PC-9 (cell line): ENCODE measurements around the gene CRADD. TPM values are rescaled to one million over a fixed set of nuclear protein-coding genes. Genes with fewer than 3 reads are reported as not detected.

Source experiments
- BruUV-seq: library from RNA; stranded (reverse); fragments of 400-500 nt; replicated peaks from 2 replicates; lab custom pipeline; 2021; lab: Mats Ljungman, UMichigan
- CTCF ChIA-PET: fragments of 300-600 bp; sonication (Branson Sonifier 250); formaldehyde crosslinking; loops from one replicate; lab custom pipeline; 2022; ENCODE audit warnings: antibody characterized with exemption; lab: Charles Lee
- POLR2A ChIA-PET: fragments of 300-600 bp; sonication (Branson Sonifier 250); formaldehyde crosslinking; loops from one replicate; lab custom pipeline; 2022; ENCODE audit warnings: antibody characterized with exemption; ENCODE audit not compliant: unreplicated experiment; lab: Charles Lee
- DNase-seq, 2 experiments: peaks; one replicate each; pipeline versions ENCODE4 v3.0.0 to v3.0.0-alpha.2; 2015 to 2022; ENCODE audit warnings: mixed read lengths in 1 of 2
- H2AFZ ChIP-seq: fragments of 200-600 bp; sonication (generic); 2 replicates; pipeline ENCODE4 v1.8.1; 2017; ENCODE audit warnings: antibody characterized with exemption
- H3F3A ChIP-seq: fragments of 200-600 bp; sonication (generic); 2 replicates; pipeline ENCODE4 v1.8.1; 2017; ENCODE audit warnings: antibody characterized with exemption, mild to moderate bottlenecking, low read depth; ENCODE audit not compliant: insufficient read depth
- H3K27ac ChIP-seq: fragments of 200-600 bp; sonication (generic); 2 replicates; pipeline ENCODE4 v1.6.1; 2016; ENCODE audit warnings: mixed run types
- H3K27me3 ChIP-seq: fragments of 200-600 bp; sonication (generic); 2 replicates; pipeline ENCODE4 v1.6.1; 2016; ENCODE audit warnings: low read depth, mixed run types; ENCODE audit not compliant: insufficient read depth
- H3K36me3 ChIP-seq: fragments of 200-600 bp; sonication (generic); 2 replicates; pipeline ENCODE4 v1.6.1; 2016; ENCODE audit warnings: low read depth, mixed run types
- H3K4me1 ChIP-seq: fragments of 200-600 bp; sonication (generic); replicated peaks from 2 replicates; pipeline ENCODE4 v1.6.1; 2016; ENCODE audit warnings: mixed run types; ENCODE audit not compliant: insufficient read depth
- H3K4me2 ChIP-seq: fragments of 200-600 bp; sonication (generic); 2 replicates; pipeline ENCODE4 v1.6.1; 2017; ENCODE audit warnings: mixed run types
- H3K4me3 ChIP-seq: fragments of 200-600 bp; sonication (generic); 2 replicates; pipeline ENCODE4 v1.6.1; 2016; ENCODE audit warnings: mixed run types
- H3K79me2 ChIP-seq: fragments of 200-600 bp; sonication (generic); 2 replicates; pipeline ENCODE4 v1.6.1; 2017; ENCODE audit warnings: low read depth, mixed run types
- H3K9me2 ChIP-seq: fragments of 200-600 bp; sonication (generic); 2 replicates; pipeline ENCODE4 v1.8.1; 2017; ENCODE audit warnings: mild to moderate bottlenecking; ENCODE audit not compliant: insufficient read depth
- H3K9me3 ChIP-seq: fragments of 200-600 bp; sonication (generic); 2 replicates; pipeline ENCODE4 v1.8.1; 2016; ENCODE audit warnings: low read depth; ENCODE audit not compliant: insufficient read depth
- H4K20me1 ChIP-seq: fragments of 200-600 bp; sonication (generic); 2 replicates; pipeline ENCODE4 v1.8.1; 2017; ENCODE audit not compliant: insufficient read depth
- EZH2 ChIP-seq: fragments of 200-600 bp; sonication (generic); IDR thresholded peaks from 2 replicates; pipeline ENCODE4 v1.8.0; 2017; ENCODE audit warnings: antibody characterized with exemption, low read depth
- intact Hi-C: fragments of 100-400 bp; cut with micrococcal nuclease; formaldehyde crosslinking; loops from one replicate; pipeline ENCODE4 v1.10.0; 2022; ENCODE audit not compliant: unreplicated experiment
- total RNA-seq: library from RNA; stranded (reverse); gene quantifications from 2 replicates; pipeline ENCODE4 v1.2.3, GENCODE V29; 2021
- TF ChIP-seq, protein P1 (sequence below): fragments of 200-600 bp; sonication (generic); conservative IDR thresholded peaks from 2 replicates; pipeline ENCODE4 v1.6.1; 2017; ENCODE audit warnings: mixed run types, antibody characterized with exemption, mild to moderate bottlenecking, moderate library complexity

Gene CRADD
- total RNA-seq, 1 experiment from 2014 or later = 7.6 TPM

- ChIA-PET POLR2A (no interaction called here), CTCF (interaction anchor here (0.6 kb wide), 1 partner anchor 51 kb away, joined by 12 read pairs; no protein-coding TSS in a partner anchor)
- peaks cover 1% of the 10 kb centered on the region for H3K4me1 ChIP-seq
- H3K4me3 ChIP-seq = no peak overlapping the region
- no peaks in the 10 kb centered on the region for H3K9me2 ChIP-seq
- DNase-seq = no peak
- H3K79me2 ChIP-seq = no peaks in the 10 kb centered on the region
- no peaks in the 10 kb centered on the region for H3K9me3 ChIP-seq
- no peak for TF ChIP-seq EZH2
- BruUV-seq = no TSS peak
- H3K27ac ChIP-seq = no peak overlapping the region
- H4K20me1 ChIP-seq = no peaks in the 10 kb centered on the region
- no peaks in the 10 kb centered on the region for H3K36me3 ChIP-seq
- no peak overlapping the region for H3K4me2 ChIP-seq
- intact Hi-C loops = no loop called here
- H3F3A ChIP-seq = no peaks in the 10 kb centered on the region; the same call in 1 of the 2 replicates
- H2AFZ ChIP-seq = no peak overlapping the region
- no peaks in the 10 kb centered on the region for H3K27me3 ChIP-seq
These were observed 59.5 kb downstream of the CRADD start for GRCh38 chr12:93736640-93737178.

GRCh38 chr12:93737457-93738198 is 60.5 kb downstream of the CRADD start:
- H3K4me1 ChIP-seq = peaks cover 4% of the 10 kb centered on the region
- ChIA-PET CTCF (no interaction called here), POLR2A (no interaction called here)
- intact Hi-C loops = no loop called here
- DNase-seq = no peak
- H3K27me3 ChIP-seq = no peaks in the 10 kb centered on the region
- no peak overlapping the region for H3K4me2 ChIP-seq
- H3F3A ChIP-seq = peaks cover 3% of the 10 kb centered on the region
- TF ChIP-seq, protein P1, sequence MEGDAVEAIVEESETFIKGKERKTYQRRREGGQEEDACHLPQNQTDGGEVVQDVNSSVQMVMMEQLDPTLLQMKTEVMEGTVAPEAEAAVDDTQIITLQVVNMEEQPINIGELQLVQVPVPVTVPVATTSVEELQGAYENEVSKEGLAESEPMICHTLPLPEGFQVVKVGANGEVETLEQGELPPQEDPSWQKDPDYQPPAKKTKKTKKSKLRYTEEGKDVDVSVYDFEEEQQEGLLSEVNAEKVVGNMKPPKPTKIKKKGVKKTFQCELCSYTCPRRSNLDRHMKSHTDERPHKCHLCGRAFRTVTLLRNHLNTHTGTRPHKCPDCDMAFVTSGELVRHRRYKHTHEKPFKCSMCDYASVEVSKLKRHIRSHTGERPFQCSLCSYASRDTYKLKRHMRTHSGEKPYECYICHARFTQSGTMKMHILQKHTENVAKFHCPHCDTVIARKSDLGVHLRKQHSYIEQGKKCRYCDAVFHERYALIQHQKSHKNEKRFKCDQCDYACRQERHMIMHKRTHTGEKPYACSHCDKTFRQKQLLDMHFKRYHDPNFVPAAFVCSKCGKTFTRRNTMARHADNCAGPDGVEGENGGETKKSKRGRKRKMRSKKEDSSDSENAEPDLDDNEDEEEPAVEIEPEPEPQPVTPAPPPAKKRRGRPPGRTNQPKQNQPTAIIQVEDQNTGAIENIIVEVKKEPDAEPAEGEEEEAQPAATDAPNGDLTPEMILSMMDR = no peak
- TF ChIP-seq EZH2 = no peak
- BruUV-seq = no TSS peak
- no peaks in the 10 kb centered on the region for H3K9me2 ChIP-seq
- no peaks in the 10 kb centered on the region for H3K79me2 ChIP-seq
- no peaks in the 10 kb centered on the region for H3K36me3 ChIP-seq
- no peaks in the 10 kb centered on the region for H3K9me3 ChIP-seq
- H4K20me1 ChIP-seq = no peaks in the 10 kb centered on the region
- H3K27ac ChIP-seq = no peak overlapping the region
- no peak overlapping the region for H2AFZ ChIP-seq
- H3K4me3 ChIP-seq = no peak overlapping the region

DNA sequence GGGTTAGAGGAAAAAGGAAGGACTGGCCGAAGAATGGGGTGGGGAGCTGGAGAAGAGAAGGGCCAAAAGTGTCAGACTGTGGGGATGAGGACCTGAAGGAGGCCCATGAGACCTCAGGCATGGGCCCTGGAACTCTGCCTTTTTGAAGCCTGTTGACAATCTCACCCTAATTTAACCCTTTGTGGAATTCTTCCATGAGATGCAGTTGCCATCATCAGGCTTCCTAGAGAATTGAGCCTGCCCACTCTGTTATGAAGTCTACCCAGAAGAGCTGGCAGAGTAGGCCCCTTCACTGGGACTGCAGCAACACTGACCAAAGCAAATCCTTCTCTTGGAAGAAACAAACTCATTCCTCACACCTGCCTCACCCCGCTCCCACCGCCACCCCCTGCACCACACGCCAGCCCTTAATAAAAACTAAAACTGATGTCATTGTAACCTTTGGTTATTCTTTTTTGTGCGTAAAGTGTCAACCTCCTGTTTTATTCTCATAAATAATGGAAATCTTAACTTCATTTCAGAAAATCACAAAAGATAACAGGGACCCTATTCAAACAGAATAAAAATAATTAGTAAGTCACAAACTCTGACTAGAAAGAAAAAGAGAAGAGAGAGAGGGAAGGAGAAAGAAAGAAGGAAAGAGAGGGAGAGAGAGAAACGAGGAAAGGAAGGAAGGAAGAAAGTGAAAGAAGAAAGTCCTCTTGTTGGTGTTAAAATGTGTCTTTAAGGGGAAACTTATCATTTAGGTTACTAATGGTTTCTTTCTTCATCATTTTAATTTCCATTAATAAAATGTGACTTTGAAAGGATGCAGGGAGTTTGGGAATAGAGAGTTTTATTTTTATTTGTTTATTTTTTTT is 61.3 kb downstream of the CRADD start:
- ChIA-PET POLR2A (no interaction called here), CTCF (no interaction called here)
- Histone ChIP-seq H3K9me2 (no peaks in the 10 kb centered on the region), H3K9me3 (no peaks in the 10 kb centered on the region), H3K4me3 (no peak overlapping the region), H3K79me2 (no peaks in the 10 kb centered on the region), H3K4me1 (peaks cover 12% of the 10 kb centered on the region), H3K36me3 (no peaks in the 10 kb centered on the region), H3K27ac (no peak overlapping the region), H2AFZ (no peak overlapping the region), H3K27me3 (no peaks in the 10 kb centered on the region), H4K20me1 (no peaks in the 10 kb centered on the region), H3F3A (peaks cover 10% of the 10 kb centered on the region), H3K4me2 (no peak overlapping the region)
- intact Hi-C loops = no loop called here
- no TSS peak for BruUV-seq
- TF ChIP-seq, protein P1 = no peak
- TF ChIP-seq EZH2 = no peak
- DNase-seq = no peak
